ENCODE measurements around the gene MRPL55.

Gene MRPL55

GRCh38 chr1:228076796-228077430, 32.2 kb downstream of the MRPL55 start:
- TF ChIP-seq, protein P1, sequence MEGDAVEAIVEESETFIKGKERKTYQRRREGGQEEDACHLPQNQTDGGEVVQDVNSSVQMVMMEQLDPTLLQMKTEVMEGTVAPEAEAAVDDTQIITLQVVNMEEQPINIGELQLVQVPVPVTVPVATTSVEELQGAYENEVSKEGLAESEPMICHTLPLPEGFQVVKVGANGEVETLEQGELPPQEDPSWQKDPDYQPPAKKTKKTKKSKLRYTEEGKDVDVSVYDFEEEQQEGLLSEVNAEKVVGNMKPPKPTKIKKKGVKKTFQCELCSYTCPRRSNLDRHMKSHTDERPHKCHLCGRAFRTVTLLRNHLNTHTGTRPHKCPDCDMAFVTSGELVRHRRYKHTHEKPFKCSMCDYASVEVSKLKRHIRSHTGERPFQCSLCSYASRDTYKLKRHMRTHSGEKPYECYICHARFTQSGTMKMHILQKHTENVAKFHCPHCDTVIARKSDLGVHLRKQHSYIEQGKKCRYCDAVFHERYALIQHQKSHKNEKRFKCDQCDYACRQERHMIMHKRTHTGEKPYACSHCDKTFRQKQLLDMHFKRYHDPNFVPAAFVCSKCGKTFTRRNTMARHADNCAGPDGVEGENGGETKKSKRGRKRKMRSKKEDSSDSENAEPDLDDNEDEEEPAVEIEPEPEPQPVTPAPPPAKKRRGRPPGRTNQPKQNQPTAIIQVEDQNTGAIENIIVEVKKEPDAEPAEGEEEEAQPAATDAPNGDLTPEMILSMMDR (IDR thresholded peaks at IDR 0.05; ENCODE audit: extremely low read depth, missing control alignments), result no peak
- DNase-seq (ENCODE audit: low spot score), result no peak

GRCh38 chr1:228075801-228076271, 33.3 kb downstream of the MRPL55 start:
- TF ChIP-seq, protein P1 (IDR thresholded peaks at IDR 0.05; ENCODE audit: extremely low read depth, missing control alignments), result no peak

GRCh38 chr1:228074954-228075730, 34.0 kb downstream of the MRPL55 start:
- TF ChIP-seq, protein P1 (IDR thresholded peaks at IDR 0.05; ENCODE audit: extremely low read depth, missing control alignments), result no peak
- no peak for DNase-seq (ENCODE audit: low spot score)

More at GRCh38 chr1:228075801-228076271, 33.3 kb downstream of the MRPL55 start:
- no peak for DNase-seq (ENCODE audit: low spot score)

DNA sequence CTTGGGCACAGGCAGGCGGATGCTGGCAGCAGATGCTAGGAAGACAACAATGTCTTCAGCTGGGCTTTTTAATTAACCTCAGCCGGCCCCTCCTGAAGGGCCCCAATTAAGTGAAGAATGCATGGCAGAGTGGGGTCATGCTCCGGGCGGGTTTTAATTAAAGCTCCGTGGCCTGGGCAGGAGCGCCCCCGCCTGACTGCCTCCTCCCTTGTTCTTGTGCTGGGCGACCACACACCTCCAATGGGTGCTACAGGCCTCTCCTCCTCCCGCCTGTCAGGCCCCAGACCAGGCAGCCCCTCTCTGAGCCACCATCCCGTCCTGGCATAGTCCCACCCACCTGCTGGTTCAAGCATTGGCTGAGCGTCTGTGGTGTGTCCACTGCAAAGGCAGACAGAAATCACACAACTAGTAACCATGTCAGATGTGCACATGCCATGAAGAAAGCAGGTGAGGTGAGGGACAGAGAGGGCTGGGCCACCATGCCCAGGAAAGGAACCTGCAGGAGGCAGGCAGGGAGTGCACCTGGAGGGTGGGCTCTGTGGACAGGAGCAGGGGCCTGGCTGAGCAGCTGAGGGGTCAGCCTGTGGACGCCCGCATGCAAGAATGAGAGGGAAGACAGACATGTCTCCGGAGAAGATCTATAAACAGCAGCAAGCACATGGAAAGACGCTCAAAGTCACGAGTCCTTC, 35.1 kb downstream of the MRPL55 start:
- TF ChIP-seq, protein P1 (IDR thresholded peaks at IDR 0.05; ENCODE audit: extremely low read depth, missing control alignments), result peak; percentile 35
- no peak for DNase-seq (ENCODE audit: low spot score)

GRCh38 chr1:228073061-228073856, 35.8 kb downstream of the MRPL55 start:
- DNase-seq (ENCODE audit: low spot score), result no peak
- TF ChIP-seq, protein P1 (IDR thresholded peaks at IDR 0.05; ENCODE audit: extremely low read depth, missing control alignments), result no peak

GRCh38 chr1:228072658-228073043, 36.4 kb downstream of the MRPL55 start:
- TF ChIP-seq, protein P1 (IDR thresholded peaks at IDR 0.05; ENCODE audit: extremely low read depth, missing control alignments), result no peak

More at GRCh38 chr1:228072658-228073043, 36.4 kb downstream of the MRPL55 start:
- no peak for DNase-seq (ENCODE audit: low spot score)
